PFSK-1 (cell line): ENCODE measurements around the gene HNF1B.

ENCODE experiments used
- FOXP2 ChIP-seq: optimal IDR thresholded peaks from 2 replicates; pipeline ENCODE3; 2011; ENCODE audit warnings: borderline replicate concordance, control low read depth, inconsistent platforms; ENCODE audit not compliant: insufficient read depth; ENCODE audit errors: extremely low read length, extremely low read depth
- POLR2AphosphoS5 ChIP-seq: IDR thresholded peaks from 2 replicates; pipeline ENCODE4 v1.6.1; 2012; ENCODE audit warnings: low read depth, mild to moderate bottlenecking, control low read depth, low read length, moderate library complexity
- REST ChIP-seq, 2 experiments: IDR thresholded peaks; 2 replicates each; pipeline versions ENCODE4 v1.6.1 to v1.8.0; 2011 to 2012; ENCODE audit warnings: low read depth in 2 of 2, low read length in 2 of 2, control low read depth in 1 of 2, inconsistent platforms in 1 of 2, mild to moderate bottlenecking in 1 of 2, moderate library complexity in 1 of 2; ENCODE audit not compliant: insufficient read depth in 1 of 2
- SIN3A ChIP-seq: IDR thresholded peaks from 2 replicates; pipeline ENCODE4 v1.6.1; 2012; ENCODE audit warnings: mild to moderate bottlenecking, low read length, moderate library complexity, borderline replicate concordance; ENCODE audit not compliant: insufficient read depth
- TAF1 ChIP-seq: IDR thresholded peaks from 2 replicates; pipeline ENCODE4 v1.6.1; 2012; ENCODE audit warnings: low read length, control low read depth, borderline replicate concordance; ENCODE audit not compliant: insufficient read depth

Gene HNF1B

GRCh38 chr17:37717627-37718323 is 27.1 kb downstream of the HNF1B start:
- no peak for TF ChIP-seq TAF1
- no peak for TF ChIP-seq REST (IDR thresholded peaks at IDR 0.05; ENCODE audit: insufficient read depth in 1 of 2, low read depth in 2 of 2, low read length in 2 of 2)
- TF ChIP-seq FOXP2 = no peak
- TF ChIP-seq POLR2AphosphoS5 = no peak

DNA sequence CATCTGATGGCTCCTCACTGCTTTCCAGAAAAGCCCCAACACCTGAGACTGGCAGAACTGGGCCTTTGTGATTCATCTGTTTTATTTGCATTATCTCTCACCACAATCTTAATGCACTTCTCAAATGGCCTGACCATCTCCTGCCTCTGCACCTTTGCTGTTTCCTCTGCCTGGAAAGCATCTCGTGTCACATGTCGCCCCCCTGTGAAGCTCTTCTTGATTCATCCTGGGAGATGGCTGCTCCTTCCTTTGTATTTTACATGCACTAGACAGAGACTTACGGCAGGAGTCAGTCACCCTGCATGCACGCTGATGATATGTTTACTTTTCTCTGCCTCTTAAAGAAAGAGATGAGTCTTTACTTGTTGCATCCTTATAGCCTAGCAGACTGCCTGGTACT is 30.0 kb downstream of the HNF1B start:
- TF ChIP-seq TAF1 = no peak
- no peak for TF ChIP-seq FOXP2
- no peak for TF ChIP-seq POLR2AphosphoS5
- no peak for TF ChIP-seq SIN3A
- TF ChIP-seq REST (IDR thresholded peaks at IDR 0.05; ENCODE audit: insufficient read depth in 1 of 2, low read depth in 2 of 2, low read length in 2 of 2) = no peak

DNA sequence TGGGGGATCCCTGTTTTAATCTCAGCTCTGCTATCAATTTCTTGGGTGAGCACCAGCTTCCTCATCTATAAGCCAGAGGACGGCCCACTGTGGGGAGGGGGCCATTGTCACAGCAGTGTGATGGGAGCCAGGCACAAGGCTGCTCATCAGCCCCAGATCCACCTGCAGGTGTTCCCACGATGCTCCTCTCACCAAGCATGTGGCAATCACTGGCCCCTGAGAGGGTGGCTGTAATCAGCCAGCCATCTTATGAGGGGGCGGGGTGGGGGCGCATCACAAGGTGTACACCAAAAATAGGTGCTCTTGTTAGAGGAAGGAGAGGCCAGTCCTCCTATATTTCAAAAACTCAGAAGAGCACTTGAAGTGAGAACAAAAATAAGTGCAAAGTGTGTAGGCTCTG is 31.2 kb downstream of the HNF1B start:
- TF ChIP-seq FOXP2 (no peak), REST (IDR thresholded peaks at IDR 0.05; ENCODE audit: insufficient read depth in 1 of 2, low read depth in 2 of 2, low read length in 2 of 2) (no peak), SIN3A (no peak), POLR2AphosphoS5 (no peak), TAF1 (no peak)

DNA sequence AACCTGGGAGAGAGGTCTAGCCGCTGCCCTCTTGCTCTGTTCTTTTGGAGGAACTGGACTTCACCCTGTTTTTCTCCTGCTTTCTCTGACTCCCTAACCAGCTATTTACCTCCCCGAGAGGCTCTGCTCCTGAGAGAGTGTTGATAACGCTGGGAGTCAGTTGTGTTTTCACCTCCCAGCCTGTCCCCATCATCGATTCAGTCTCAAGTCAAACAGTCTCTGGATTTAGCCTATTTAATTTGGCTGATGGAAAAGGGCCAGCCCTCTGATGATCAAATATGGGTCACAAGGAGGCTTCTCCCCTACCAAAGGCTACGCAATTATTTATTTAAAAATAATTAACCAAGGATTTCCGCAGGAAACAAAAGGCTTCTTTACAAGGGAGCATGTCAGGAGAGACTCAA is 31.8 kb downstream of the HNF1B start:
- no peak for TF ChIP-seq TAF1

DNA sequence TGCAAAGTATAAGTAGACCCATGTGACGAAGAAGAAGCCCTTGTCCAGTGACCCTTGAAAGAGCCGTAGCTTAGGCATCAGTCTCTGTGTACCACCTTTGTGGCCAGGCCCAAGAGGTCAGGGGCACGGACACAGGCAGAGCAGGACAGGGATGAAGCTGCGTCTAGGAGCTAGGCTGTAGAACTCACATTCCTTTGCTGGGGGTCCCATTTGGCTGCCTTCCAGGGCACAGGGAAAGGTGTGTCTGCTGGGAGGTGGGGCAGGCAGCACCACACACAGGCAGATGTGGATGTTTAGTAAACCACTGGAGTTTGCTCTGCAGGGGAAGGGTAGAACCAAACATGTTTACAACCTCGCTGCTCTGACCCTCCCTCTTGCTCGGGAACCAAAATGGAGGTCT is 33.7 kb downstream of the HNF1B start:
- TF ChIP-seq REST (IDR thresholded peaks at IDR 0.05; ENCODE audit: insufficient read depth in 1 of 2, low read depth in 2 of 2, low read length in 2 of 2) (no peak), TAF1 (no peak)

GRCh38 chr17:37710344-37710886 is 34.4 kb downstream of the HNF1B start:
- no peak for TF ChIP-seq TAF1
- TF ChIP-seq FOXP2 = peak; percentile 28
